Fibroblast of the aortic adventitia (primary cell): ENCODE data around the gene RABGAP1L. TPM values are rescaled to one million over a fixed set of nuclear protein-coding genes. Genes with fewer than 3 reads are reported as not detected.

ENCODE experiments used
- DNase-seq: peaks from one replicate; pipeline ENCODE4 v3.0.0-alpha.2; 2010; ENCODE audit warnings: low read depth
- H3K4me3 ChIP-seq: 2 replicates; pipeline ENCODE4 v1.5.1; 2011; ENCODE audit warnings: low read depth, mild to moderate bottlenecking, control low read depth, low read length, moderate library complexity
- CTCF ChIP-seq: IDR thresholded peaks from 2 replicates; pipeline ENCODE4 v1.5.1; 2011; ENCODE audit warnings: mild to moderate bottlenecking, low read length, control low read depth, inconsistent platforms; ENCODE audit not compliant: insufficient read depth
- total RNA-seq: library from RNA; depleted of rRNA; stranded (reverse); fragments of >200 nt; gene quantifications from 2 replicates; pipeline ENCODE4 v1.2.3, GENCODE V29; 2012; ENCODE audit warnings: low replicate concordance

RABGAP1L gene
- total RNA-seq, 1 donor: 39.9 TPM

GRCh38 chr1:174931214-174931613 lies 771.9 kb downstream of the RABGAP1L start:
- no peak overlapping the region for H3K4me3 ChIP-seq
- TF ChIP-seq CTCF: no peak
- DNase-seq: no peak

DNA sequence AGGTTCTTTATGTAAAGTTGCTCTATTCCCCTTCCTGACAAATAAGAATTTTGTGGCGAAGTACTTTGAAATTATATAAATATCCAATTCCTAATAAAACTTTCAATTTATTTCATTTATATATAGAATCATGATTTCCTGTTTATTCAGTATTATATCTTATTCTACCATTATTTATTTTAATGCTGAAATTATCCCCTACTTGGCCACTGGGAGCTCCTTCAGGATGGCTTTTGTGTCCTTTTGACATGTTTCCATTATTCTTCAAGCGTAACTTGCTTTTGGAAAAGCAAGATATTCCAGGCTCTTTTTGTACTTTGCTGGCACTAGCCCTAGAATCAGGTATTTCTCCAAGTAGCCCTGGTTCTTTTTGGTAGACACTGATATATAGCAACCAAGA lies 773.3 kb downstream of the RABGAP1L start:
- DNase-seq: no peak
- no peak overlapping the region for H3K4me3 ChIP-seq
- peak; percentile 16 for TF ChIP-seq CTCF

DNA sequence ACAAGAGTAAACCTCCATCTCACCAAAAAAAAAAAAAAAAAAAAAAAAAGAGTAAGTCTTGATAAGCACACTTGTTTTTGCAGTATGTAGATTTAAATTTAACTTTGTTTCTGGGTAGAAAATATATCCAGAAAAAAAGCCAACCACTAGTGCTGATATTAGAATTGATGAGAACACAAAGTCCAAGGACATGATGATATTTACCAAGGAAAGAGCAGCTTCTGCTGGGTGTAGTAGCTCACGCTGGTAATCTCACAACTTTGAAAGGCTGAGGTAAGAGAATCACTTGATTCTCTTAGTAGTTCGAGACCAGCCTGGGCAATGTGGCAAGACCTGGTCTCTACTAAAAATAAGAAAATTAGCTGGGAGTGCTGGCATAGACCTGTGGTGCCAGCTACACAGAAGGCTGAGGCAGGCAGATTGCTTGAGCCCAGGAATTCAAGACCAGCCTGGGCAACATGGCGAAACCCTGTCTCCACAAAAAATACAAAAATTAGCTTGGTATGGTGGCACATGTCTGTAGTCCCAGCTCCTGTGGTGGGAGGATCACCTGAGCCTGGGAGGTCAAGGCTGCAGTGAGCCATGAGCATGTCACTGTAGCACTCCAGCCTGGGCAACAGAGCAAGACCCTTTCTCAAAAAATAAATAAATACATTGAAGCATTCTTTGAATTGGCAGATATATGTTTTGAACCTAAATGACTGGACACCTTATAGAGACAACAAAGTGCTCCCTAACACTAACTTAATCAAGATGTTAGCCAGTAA lies 776.8 kb downstream of the RABGAP1L start:
- no peak for TF ChIP-seq CTCF
- no peak overlapping the region for H3K4me3 ChIP-seq
- DNase-seq: no peak

DNA sequence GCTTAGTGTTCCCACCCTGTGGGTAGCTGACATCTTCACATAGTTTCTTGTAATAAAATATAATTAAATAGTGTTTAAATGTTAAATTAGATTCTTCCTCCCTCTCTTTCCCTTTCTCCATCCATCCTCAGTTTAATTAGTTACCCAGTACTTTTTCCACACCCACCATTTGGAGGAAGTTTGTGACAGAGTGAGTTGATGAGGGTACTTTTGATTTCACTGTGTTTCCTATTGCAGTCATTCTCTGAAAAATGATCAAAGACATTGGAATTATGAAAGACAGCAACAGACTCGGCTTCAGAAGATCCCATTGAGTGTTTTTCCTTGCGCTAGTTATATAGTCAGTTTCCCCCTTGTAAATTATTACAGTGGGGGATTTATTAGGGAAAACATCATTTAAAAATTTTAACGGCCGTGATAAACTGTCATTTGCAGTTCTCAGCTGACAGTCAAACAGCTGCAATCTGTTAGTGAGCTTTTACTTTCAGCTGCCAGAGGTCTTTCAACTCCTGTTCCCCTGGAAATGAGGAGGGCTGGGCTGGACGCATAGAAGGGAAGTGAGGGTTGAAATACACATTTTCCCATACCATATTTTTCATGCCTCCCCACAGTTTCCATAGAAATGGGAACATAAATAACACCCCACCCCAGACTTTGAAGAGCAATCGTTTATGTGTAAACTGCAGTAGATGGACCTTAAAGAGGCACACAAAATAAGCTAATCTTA lies 779.1 kb downstream of the RABGAP1L start:
- no peak for TF ChIP-seq CTCF
- no peak overlapping the region for H3K4me3 ChIP-seq
- no peak for DNase-seq

DNA sequence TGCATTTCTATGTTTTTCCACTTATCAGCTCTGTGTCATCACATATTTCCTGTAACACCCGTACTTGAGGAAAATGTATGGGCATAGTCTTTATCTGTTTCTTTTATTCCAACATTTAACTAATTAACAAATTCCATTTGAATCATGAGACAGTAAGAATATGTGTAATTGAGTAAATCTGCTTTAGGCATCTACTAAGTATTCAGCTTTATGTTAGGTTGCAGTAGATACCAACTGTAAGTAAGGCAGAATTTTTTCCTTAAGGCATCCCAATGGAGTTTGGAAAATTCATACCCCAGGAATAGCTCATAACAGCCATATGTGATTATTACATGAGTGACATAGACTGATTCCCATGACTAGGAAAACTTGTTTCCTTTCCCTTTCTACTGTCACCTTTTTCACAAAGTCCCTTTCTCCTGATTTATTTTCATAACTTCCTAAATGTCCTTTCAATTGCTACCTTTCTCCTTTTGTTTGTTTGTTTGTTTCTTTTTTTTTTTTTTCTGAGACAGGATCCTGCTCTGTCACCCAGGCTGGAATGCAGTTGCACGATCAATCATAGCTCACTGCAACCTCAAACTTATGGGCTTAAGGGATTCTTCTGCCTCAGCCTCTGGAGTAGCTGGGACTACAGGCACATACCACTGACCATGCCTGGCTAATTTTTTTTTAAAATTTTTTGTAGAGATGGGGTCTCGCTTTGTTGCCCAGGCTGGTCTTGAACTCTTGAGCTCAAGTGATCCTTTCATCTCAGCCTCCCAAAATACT lies 780.6 kb downstream of the RABGAP1L start:
- DNase-seq: no peak
- no peak overlapping the region for H3K4me3 ChIP-seq
- no peak for TF ChIP-seq CTCF

DNA sequence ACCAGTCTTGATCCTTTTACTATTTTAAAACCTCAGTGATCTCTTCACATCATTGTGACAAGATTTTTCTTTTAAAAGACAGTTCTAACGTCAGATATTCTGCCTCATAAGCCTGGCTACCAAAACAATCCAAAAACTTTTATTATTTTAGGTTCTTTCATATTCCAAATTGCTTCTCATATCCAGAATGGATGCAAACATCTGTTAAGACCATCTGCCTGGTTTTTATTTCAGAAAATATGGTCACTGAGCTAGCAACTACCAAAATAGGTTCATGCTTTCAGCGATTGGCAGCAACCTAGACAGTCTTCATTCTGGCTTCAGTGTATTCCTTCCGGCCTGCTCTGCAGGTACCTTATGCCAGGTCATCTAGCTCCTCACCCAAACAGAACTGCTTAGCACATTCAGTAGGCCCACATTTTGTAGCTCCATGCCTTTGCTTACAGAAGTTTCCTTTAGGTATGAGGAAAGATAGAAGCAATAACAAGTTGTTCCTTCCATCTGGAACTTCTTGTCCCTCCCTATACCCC lies 781.4 kb downstream of the RABGAP1L start:
- no peak overlapping the region for H3K4me3 ChIP-seq
- no peak for DNase-seq
- TF ChIP-seq CTCF: no peak
